Astrocyte (in vitro differentiated cells and primary cell): ENCODE measurements around the gene APCS. TPM values are rescaled to one million over a fixed set of nuclear protein-coding genes. Genes with fewer than 3 reads are reported as not detected.

Experiments used
- DNase-seq: peaks from one replicate; pipeline ENCODE4 v3.0.0-alpha.2; 2010; ENCODE audit warnings: low read depth
- FAIRE-seq: peaks from 2 replicates; lab custom pipeline; 2011; peaks lifted over from hg19 to GRCh38; lab: Jason Lieb, UNC
- H2AFZ ChIP-seq: 2 replicates; pipeline ENCODE4 v1.6.0; 2012; ENCODE audit warnings: low read depth, low read length, inconsistent platforms
- H3K27ac ChIP-seq: 2 replicates; pipeline ENCODE4 v1.5.1; 2011; ENCODE audit warnings: low read depth, low read length, inconsistent platforms
- H3K27me3 ChIP-seq: 2 replicates; pipeline ENCODE4 v1.6.0; 2011; ENCODE audit warnings: low read length, inconsistent platforms; ENCODE audit not compliant: insufficient read depth
- H3K36me3 ChIP-seq: 2 replicates; pipeline ENCODE4 v1.5.1; 2011; ENCODE audit warnings: low read length, inconsistent platforms; ENCODE audit not compliant: insufficient read depth
- H3K4me1 ChIP-seq: 2 replicates; pipeline ENCODE4 v1.5.1; 2011; ENCODE audit warnings: low read length, inconsistent platforms; ENCODE audit not compliant: insufficient read depth
- H3K4me2 ChIP-seq: 2 replicates; pipeline ENCODE4 v1.6.0; 2012; ENCODE audit warnings: low read length, inconsistent platforms
- H3K4me3 ChIP-seq: 2 replicates; pipeline ENCODE4 v1.5.1; 2011; ENCODE audit warnings: low read depth, mild to moderate bottlenecking, low read length, inconsistent platforms; ENCODE audit not compliant: insufficient read depth
- H3K79me2 ChIP-seq: 2 replicates; pipeline ENCODE4 v1.6.0; 2012; ENCODE audit warnings: mild to moderate bottlenecking, low read length, inconsistent platforms; ENCODE audit not compliant: insufficient read depth
- H3K9ac ChIP-seq: 2 replicates; pipeline ENCODE4 v1.6.0; 2012; ENCODE audit warnings: mild to moderate bottlenecking, low read length, inconsistent platforms
- H3K9me3 ChIP-seq: 2 replicates; pipeline ENCODE4 v1.5.1; 2012; ENCODE audit warnings: low read depth, mild to moderate bottlenecking, low read length, inconsistent platforms; ENCODE audit not compliant: insufficient read depth
- H4K20me1 ChIP-seq: 2 replicates; pipeline ENCODE4 v1.6.0; 2012; ENCODE audit warnings: low read length, inconsistent platforms; ENCODE audit not compliant: insufficient read depth
- H3K27ac Mint-ChIP-seq: one replicate; pipeline ENCODE4 v1.8.0; 2021; ENCODE audit warnings: mild to moderate bottlenecking, mixed read lengths; ENCODE audit not compliant: unreplicated experiment
- H3K27me3 Mint-ChIP-seq: one replicate; pipeline ENCODE4 v1.8.0; 2021; ENCODE audit warnings: low read depth, mixed read lengths; ENCODE audit not compliant: unreplicated experiment
- H3K36me3 Mint-ChIP-seq: one replicate; pipeline ENCODE4 v1.8.0; 2021; ENCODE audit warnings: low read depth, mixed read lengths; ENCODE audit not compliant: unreplicated experiment
- H3K4me1 Mint-ChIP-seq: one replicate; pipeline ENCODE4 v1.8.0; 2021; ENCODE audit warnings: low read depth, mixed read lengths; ENCODE audit not compliant: unreplicated experiment
- H3K4me3 Mint-ChIP-seq: one replicate; pipeline ENCODE4 v1.8.0; 2021; ENCODE audit warnings: mild to moderate bottlenecking, moderate library complexity, mixed read lengths; ENCODE audit not compliant: unreplicated experiment
- H3K9me3 Mint-ChIP-seq: one replicate; pipeline ENCODE4 v1.8.0; 2021; ENCODE audit warnings: mild to moderate bottlenecking, mixed read lengths; ENCODE audit not compliant: unreplicated experiment
- CTCF ChIP-seq: IDR thresholded peaks from 2 replicates; pipeline ENCODE4 v1.5.1; 2011; ENCODE audit warnings: low read depth, mild to moderate bottlenecking, inconsistent platforms, low read length, moderate library complexity; ENCODE audit not compliant: insufficient read depth
- EZH2 ChIP-seq: IDR thresholded peaks from 2 replicates; pipeline ENCODE4 v1.6.1; 2012; ENCODE audit warnings: mild to moderate bottlenecking, low read length, inconsistent platforms; ENCODE audit not compliant: insufficient read depth
- total RNA-seq: library from RNA; stranded (reverse); gene quantifications from 2 replicates; pipeline ENCODE4 v1.2.1, GENCODE V29; 2021

Gene APCS
- total RNA-seq, 1 donor from 2014 or later: not detected

DNA sequence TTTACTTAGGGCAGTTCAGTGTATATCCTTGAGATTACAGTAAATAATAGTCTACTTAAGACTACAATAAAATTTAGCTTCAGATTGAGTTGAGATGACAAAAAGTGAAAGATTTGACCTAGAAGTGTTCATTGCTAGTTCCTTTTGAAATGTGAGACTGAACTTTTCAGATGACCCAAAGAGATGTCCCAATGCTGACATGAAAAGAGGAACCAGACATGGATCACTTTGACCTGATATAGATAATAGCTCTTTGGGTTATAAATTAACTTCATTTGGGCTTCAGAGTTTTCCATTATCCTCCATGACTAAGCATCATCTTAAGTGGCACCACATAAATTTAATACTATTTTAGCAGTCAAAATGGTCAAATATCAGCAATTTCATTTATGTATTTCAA, 26.1 kb upstream of the APCS start:
- H4K20me1 ChIP-seq: no peaks in the 10 kb centered on the region
- no peak for FAIRE-seq
- no peaks in the 10 kb centered on the region for H3K9me3 Mint-ChIP-seq
- no peak overlapping the region for H3K4me2 ChIP-seq
- no peak overlapping the region for H3K27ac Mint-ChIP-seq
- DNase-seq: no peak
- no peaks in the 10 kb centered on the region for H3K36me3 Mint-ChIP-seq
- no peaks in the 10 kb centered on the region for H3K27me3 Mint-ChIP-seq
- no peaks in the 10 kb centered on the region for H3K79me2 ChIP-seq
- no peaks in the 10 kb centered on the region for H3K4me1 ChIP-seq
- no peak for TF ChIP-seq EZH2
- no peak for TF ChIP-seq CTCF
- H3K9me3 ChIP-seq: no peaks in the 10 kb centered on the region
- H3K4me3 Mint-ChIP-seq: no peak overlapping the region
- no peaks in the 10 kb centered on the region for H3K27me3 ChIP-seq
- no peak overlapping the region for H2AFZ ChIP-seq
- no peak overlapping the region for H3K27ac ChIP-seq
- H3K4me1 Mint-ChIP-seq: no peaks in the 10 kb centered on the region
- no peak overlapping the region for H3K9ac ChIP-seq
- H3K36me3 ChIP-seq: no peaks in the 10 kb centered on the region
- H3K4me3 ChIP-seq: no peak overlapping the region

- H3K9me3 Mint-ChIP-seq: no peaks in the 10 kb centered on the region
- H3K27me3 Mint-ChIP-seq: no peaks in the 10 kb centered on the region
- no peaks in the 10 kb centered on the region for H3K4me1 ChIP-seq
- H3K4me1 Mint-ChIP-seq: no peaks in the 10 kb centered on the region
- DNase-seq (no peak), FAIRE-seq (no peak)
- no peak overlapping the region for H3K27ac Mint-ChIP-seq
- H3K36me3 ChIP-seq: no peaks in the 10 kb centered on the region
- no peaks in the 10 kb centered on the region for H3K9me3 ChIP-seq
- no peak overlapping the region for H3K4me2 ChIP-seq
- no peaks in the 10 kb centered on the region for H3K79me2 ChIP-seq
- H3K4me3 Mint-ChIP-seq: no peak overlapping the region
- no peaks in the 10 kb centered on the region for H3K36me3 Mint-ChIP-seq
- no peak overlapping the region for H3K4me3 ChIP-seq
- no peak overlapping the region for H3K9ac ChIP-seq
- H4K20me1 ChIP-seq: no peaks in the 10 kb centered on the region
- TF ChIP-seq EZH2 (no peak), CTCF (no peak)
- H3K27ac ChIP-seq: no peak overlapping the region
- no peaks in the 10 kb centered on the region for H3K27me3 ChIP-seq
- H2AFZ ChIP-seq: no peak overlapping the region
These were observed 24.9 kb upstream of the APCS start for GRCh38 chr1:159562680-159563079.

DNA sequence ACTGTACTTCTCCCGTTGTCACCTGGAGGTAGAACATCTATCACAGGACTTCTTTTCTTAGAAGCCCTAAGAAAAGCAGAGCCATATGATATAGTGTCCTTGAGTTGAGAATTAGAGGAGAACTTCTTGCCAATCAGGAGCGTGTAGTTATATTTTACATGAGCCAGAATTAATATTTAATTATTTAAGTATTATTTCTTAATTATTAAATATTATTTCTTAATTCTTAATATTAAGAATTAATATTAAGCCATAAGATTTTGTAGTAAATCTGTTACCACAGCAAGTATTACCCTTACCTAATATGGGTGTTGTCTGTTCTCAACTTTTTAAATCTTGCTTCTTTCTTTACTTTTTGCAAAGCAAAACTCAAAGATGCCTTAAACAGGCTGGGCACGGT, 10.2 kb upstream of the APCS start:
- no peak overlapping the region for H3K4me3 ChIP-seq
- DNase-seq (no peak), FAIRE-seq (no peak)
- Mint-ChIP-seq H3K9me3 (peaks cover 17% of the 10 kb centered on the region), H3K4me1 (no peaks in the 10 kb centered on the region), H3K4me3 (no peak overlapping the region), H3K27me3 (no peaks in the 10 kb centered on the region), H3K27ac (no peak overlapping the region), H3K36me3 (no peaks in the 10 kb centered on the region)
- no peak overlapping the region for H3K9ac ChIP-seq
- H3K27ac ChIP-seq: no peak overlapping the region
- TF ChIP-seq CTCF: no peak
- TF ChIP-seq EZH2: no peak
- no peaks in the 10 kb centered on the region for H3K9me3 ChIP-seq
- no peak overlapping the region for H2AFZ ChIP-seq
- H4K20me1 ChIP-seq: no peaks in the 10 kb centered on the region
- no peak overlapping the region for H3K4me2 ChIP-seq
- H3K36me3 ChIP-seq: no peaks in the 10 kb centered on the region
- no peaks in the 10 kb centered on the region for H3K27me3 ChIP-seq
- H3K4me1 ChIP-seq: no peaks in the 10 kb centered on the region
- no peaks in the 10 kb centered on the region for H3K79me2 ChIP-seq
